KMS-11 (cell line): ENCODE results near the gene PPP1R3C.

Experiments
- H2AFZ ChIP-seq: fragments of 200-600 bp; sonication (generic); 2 replicates; pipeline ENCODE4 v1.6.1; 2016; ENCODE audit warnings: antibody characterized with exemption, mixed run types, low read depth
- H3K27ac ChIP-seq: fragments of 200-600 bp; sonication (generic); 2 replicates; pipeline ENCODE4 v1.6.1; 2016; ENCODE audit warnings: mild to moderate bottlenecking, mixed run types
- H3K27me3 ChIP-seq: fragments of 200-600 bp; sonication (generic); 2 replicates; pipeline ENCODE4 v1.6.1; 2017; ENCODE audit warnings: mild to moderate bottlenecking, low read depth, mixed run types, moderate library complexity; ENCODE audit not compliant: insufficient read depth
- H3K36me3 ChIP-seq: fragments of 200-600 bp; sonication (generic); 2 replicates; pipeline ENCODE4 v1.6.1; 2017; ENCODE audit warnings: mild to moderate bottlenecking, mixed run types; ENCODE audit not compliant: insufficient read depth
- H3K4me1 ChIP-seq: fragments of 200-600 bp; sonication (generic); 2 replicates; pipeline ENCODE4 v1.6.1; 2016; ENCODE audit warnings: mild to moderate bottlenecking, low read depth, mixed run types; ENCODE audit not compliant: poor library complexity, severe bottlenecking
- H3K4me2 ChIP-seq: fragments of 200-600 bp; sonication (generic); 2 replicates; pipeline ENCODE4 v1.7.0; 2016; ENCODE audit warnings: mild to moderate bottlenecking, mixed run types
- H3K4me3 ChIP-seq: fragments of 200-600 bp; sonication (generic); IDR thresholded peaks from 2 replicates; pipeline ENCODE4 v1.6.1; 2017; ENCODE audit warnings: low read depth, low read length, mixed read lengths; ENCODE audit not compliant: insufficient read depth
- H3K79me2 ChIP-seq: fragments of 200-600 bp; sonication (generic); 2 replicates; pipeline ENCODE4 v1.6.1; 2016; ENCODE audit warnings: low read depth, mixed run types; ENCODE audit not compliant: insufficient read depth
- H3K9ac ChIP-seq: fragments of 200-600 bp; sonication (generic); 2 replicates; pipeline ENCODE4 v1.6.1; 2016; ENCODE audit warnings: mild to moderate bottlenecking, mixed run types
- H4K20me1 ChIP-seq: fragments of 200-600 bp; sonication (generic); 2 replicates; pipeline ENCODE4 v1.6.1; 2016; ENCODE audit warnings: mild to moderate bottlenecking, mixed run types; ENCODE audit not compliant: insufficient read depth
- CTCF ChIP-seq: fragments of 200-600 bp; sonication (generic); conservative IDR thresholded peaks from 2 replicates; pipeline ENCODE4 v1.6.1; 2017; ENCODE audit warnings: low read depth, mild to moderate bottlenecking, antibody characterized with exemption, low read length, moderate library complexity, mixed read lengths

PPP1R3C gene

GRCh38 chr10:91592266-91592975 is 40.5 kb downstream of the PPP1R3C start:
- Histone ChIP-seq H3K4me1 (no peaks in the 10 kb centered on the region), H3K4me2 (no peak overlapping the region), H3K79me2 (no peaks in the 10 kb centered on the region), H3K27me3 (no peaks in the 10 kb centered on the region), H3K4me3 (no peak overlapping the region), H3K36me3 (no peaks in the 10 kb centered on the region), H4K20me1 (no peaks in the 10 kb centered on the region), H2AFZ (no peak overlapping the region), H3K27ac (no peak overlapping the region), H3K9ac (no peak overlapping the region)
- TF ChIP-seq CTCF = no peak

- Histone ChIP-seq H3K4me1 (no peaks in the 10 kb centered on the region), H3K4me3 (no peak overlapping the region), H3K27ac (no peak overlapping the region), H3K27me3 (no peaks in the 10 kb centered on the region), H2AFZ (no peak overlapping the region), H3K36me3 (no peaks in the 10 kb centered on the region), H3K9ac (no peak overlapping the region), H3K79me2 (no peaks in the 10 kb centered on the region), H4K20me1 (no peaks in the 10 kb centered on the region), H3K4me2 (no peak overlapping the region)
- no peak for TF ChIP-seq CTCF
These were observed 41.1 kb downstream of the PPP1R3C start for GRCh38 chr10:91591797-91592174.

GRCh38 chr10:91590904-91591796 is 41.7 kb downstream of the PPP1R3C start:
- no peak overlapping the region for H2AFZ ChIP-seq
- no peak overlapping the region for H3K27ac ChIP-seq
- H4K20me1 ChIP-seq = no peaks in the 10 kb centered on the region
- no peaks in the 10 kb centered on the region for H3K36me3 ChIP-seq
- no peak overlapping the region for H3K9ac ChIP-seq
- no peak overlapping the region for H3K4me2 ChIP-seq
- no peak overlapping the region for H3K4me3 ChIP-seq
- no peaks in the 10 kb centered on the region for H3K79me2 ChIP-seq
- H3K4me1 ChIP-seq = no peaks in the 10 kb centered on the region
- no peaks in the 10 kb centered on the region for H3K27me3 ChIP-seq
- TF ChIP-seq CTCF = no peak

GRCh38 chr10:91590142-91590903 is 42.5 kb downstream of the PPP1R3C start:
- Histone ChIP-seq H3K27me3 (no peaks in the 10 kb centered on the region), H3K27ac (no peak overlapping the region), H4K20me1 (no peaks in the 10 kb centered on the region), H3K4me2 (no peak overlapping the region), H3K79me2 (no peaks in the 10 kb centered on the region), H3K36me3 (no peaks in the 10 kb centered on the region), H3K4me1 (no peaks in the 10 kb centered on the region), H3K9ac (no peak overlapping the region), H3K4me3 (no peak overlapping the region), H2AFZ (no peak overlapping the region)
- no peak for TF ChIP-seq CTCF
